ENCODE measurements around the gene ADISSP. TPM values are rescaled to one million over a fixed set of nuclear protein-coding genes. Genes with fewer than 3 reads are reported as not detected.
A peak's percentile ranks its signal among the peaks of the same experiment; 100 is the strongest.

The ADISSP gene
- total RNA-seq, 2 experiments from 2014 or later: 47.9 to 50.4 TPM

GRCh38 chr20:3749689-3750531 lies 17.6 kb downstream of the ADISSP start:
- Mint-ChIP-seq H3K4me3 (no peak overlapping the region), H3K36me3 (ENCODE audit: low read depth) (peaks cover 1% of the 10 kb centered on the region), H3K27ac (no peak overlapping the region), H3K9me3 (no peaks in the 10 kb centered on the region), H3K27me3 (ENCODE audit: low read depth) (peaks cover 4% of the 10 kb centered on the region), H3K4me1 (ENCODE audit: low read depth) (peaks cover 13% of the 10 kb centered on the region)
- peak; percentile 41 for DNase-seq
- CTCF ChIA-PET: interaction anchor here (0.9 to 1.9 kb wide), 9 partner anchors 9 to 186 kb away, joined by 3 to 9 read pairs (median 3); no protein-coding TSS in a partner anchor
- intact Hi-C loops (cut with micrococcal nuclease): no loop called here

DNA sequence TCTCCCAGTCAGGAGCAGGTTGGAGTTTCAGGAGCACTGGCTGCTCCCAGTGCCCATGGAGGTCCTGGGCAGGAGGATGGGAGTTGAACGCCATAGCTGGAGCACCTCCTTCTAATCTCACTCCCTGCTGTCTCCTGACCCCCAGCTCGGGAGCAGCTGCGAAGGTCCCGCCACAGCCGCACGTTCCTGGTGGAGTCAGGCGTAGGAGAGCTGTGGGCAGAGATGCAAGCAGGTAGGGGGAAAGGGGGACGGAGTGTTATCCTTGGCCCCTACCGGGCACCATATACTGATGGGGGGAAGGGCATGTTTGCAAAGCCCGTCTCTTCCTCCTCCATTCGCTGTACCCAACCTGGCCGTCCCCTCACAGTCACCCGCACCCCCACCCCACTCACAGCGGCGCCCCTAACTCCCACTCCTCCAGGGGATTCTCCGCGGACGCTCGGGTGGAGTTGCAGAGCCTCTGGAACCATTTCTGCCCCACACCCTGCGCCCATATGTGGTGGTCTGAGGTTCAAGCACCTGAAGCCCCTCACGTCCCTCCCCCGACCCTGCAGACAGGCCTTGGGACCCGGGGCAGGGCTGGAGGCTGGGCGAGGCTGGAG lies 18.4 kb downstream of the ADISSP start:
- Mint-ChIP-seq H3K27ac (no peak overlapping the region), H3K9me3 (no peaks in the 10 kb centered on the region), H3K4me3 (no peak overlapping the region), H3K36me3 (ENCODE audit: low read depth) (peaks cover 1% of the 10 kb centered on the region), H3K27me3 (ENCODE audit: low read depth) (peaks cover 4% of the 10 kb centered on the region), H3K4me1 (ENCODE audit: low read depth) (peaks cover 17% of the 10 kb centered on the region)
- no peak for DNase-seq
- CTCF ChIA-PET: interaction anchor here (1.1 to 1.6 kb wide), 5 partner anchors 13 to 106 kb away, joined by 3 to 6 read pairs (median 3); no protein-coding TSS in a partner anchor
- intact Hi-C loops (cut with micrococcal nuclease): no loop called here

- Mint-ChIP-seq H3K9me3 (no peaks in the 10 kb centered on the region), H3K27ac (no peak overlapping the region), H3K4me3 (no peak overlapping the region), H3K4me1 (ENCODE audit: low read depth) (peaks cover 17% of the 10 kb centered on the region), H3K27me3 (ENCODE audit: low read depth) (peaks cover 4% of the 10 kb centered on the region), H3K36me3 (ENCODE audit: low read depth) (peaks cover 1% of the 10 kb centered on the region)
- no peak for DNase-seq
- intact Hi-C loops (cut with micrococcal nuclease): no loop called here
- CTCF ChIA-PET: interaction anchor here (0.7 to 1.6 kb wide), 4 partner anchors 10 to 107 kb away, joined by 3 to 6 read pairs (median 4); no protein-coding TSS in a partner anchor
Measured at GRCh38 chr20:3748073-3748472, 19.5 kb downstream of the ADISSP start.

GRCh38 chr20:3747471-3747870 lies 20.1 kb downstream of the ADISSP start:
- no peak for DNase-seq
- CTCF ChIA-PET: interaction anchor here (0.9 to 1.1 kb wide), 2 partner anchors 10 to 37 kb away, joined by 3 to 6 read pairs; no protein-coding TSS in a partner anchor
- Mint-ChIP-seq H3K4me1 (ENCODE audit: low read depth) (peaks cover 15% of the 10 kb centered on the region), H3K27ac (no peak overlapping the region), H3K9me3 (no peaks in the 10 kb centered on the region), H3K27me3 (ENCODE audit: low read depth) (peaks cover 4% of the 10 kb centered on the region), H3K36me3 (ENCODE audit: low read depth) (peaks cover 1% of the 10 kb centered on the region), H3K4me3 (no peak overlapping the region)
- intact Hi-C loops (cut with micrococcal nuclease): no loop called here

GRCh38 chr20:3745686-3746173 lies 21.8 kb downstream of the ADISSP start:
- peaks cover 4% of the 10 kb centered on the region for H3K27me3 Mint-ChIP-seq (ENCODE audit: low read depth)
- DNase-seq: no peak
- CTCF ChIA-PET: interaction anchor here (0.6 to 1.4 kb wide), 5 partner anchors 12 to 492 kb away, joined by 3 to 5 read pairs (median 4); partner anchors contain the start of gene ADISSP
- no peaks in the 10 kb centered on the region for H3K36me3 Mint-ChIP-seq (ENCODE audit: low read depth)
- no peak overlapping the region for H3K4me3 Mint-ChIP-seq
- peaks cover 9% of the 10 kb centered on the region for H3K4me1 Mint-ChIP-seq (ENCODE audit: low read depth)
- intact Hi-C loops (cut with micrococcal nuclease): no loop called here
- H3K27ac Mint-ChIP-seq: no peak overlapping the region
- H3K9me3 Mint-ChIP-seq: no peaks in the 10 kb centered on the region

DNA sequence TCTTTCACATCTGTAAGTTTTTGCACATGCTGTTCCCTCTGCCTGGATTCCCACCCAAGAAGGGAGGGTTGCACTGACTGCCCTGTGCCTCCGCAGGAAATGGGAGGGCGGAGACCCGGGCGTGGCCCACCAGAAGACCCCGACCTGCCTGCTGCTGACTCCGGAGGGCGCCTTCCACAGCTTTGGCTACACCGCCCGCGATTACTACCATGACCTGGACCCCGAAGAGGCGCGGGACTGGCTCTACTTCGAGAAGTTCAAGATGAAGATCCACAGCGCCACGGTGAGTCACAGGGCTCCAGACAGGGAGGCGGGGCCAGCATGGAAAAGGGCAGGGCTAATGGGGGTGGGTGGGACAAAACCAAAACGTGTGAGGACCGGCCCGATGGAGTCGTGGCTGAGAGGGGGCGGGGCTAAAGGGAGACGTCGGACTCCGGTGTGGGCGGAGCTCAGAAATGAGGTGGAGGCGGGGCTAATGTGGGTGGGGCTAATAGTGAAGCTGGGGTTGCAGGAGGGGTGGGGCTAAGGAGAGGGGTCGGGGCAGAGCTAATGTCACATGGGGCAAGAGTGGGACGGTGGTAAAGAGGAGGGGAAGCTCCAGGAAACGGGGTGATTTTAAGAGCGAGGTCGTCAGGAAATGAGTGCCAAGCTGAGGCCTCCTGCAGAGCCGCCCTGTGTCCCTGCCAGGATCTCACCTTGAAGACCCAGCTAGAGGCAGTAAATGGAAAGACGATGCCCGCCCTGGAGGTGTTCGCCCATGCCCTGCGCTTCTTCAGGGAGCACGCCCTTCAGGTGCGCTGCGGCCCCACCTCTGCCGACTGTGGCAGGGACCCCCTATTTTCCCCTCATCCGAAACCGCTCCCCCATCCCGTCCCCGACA lies 22.5 kb downstream of the ADISSP start:
- CTCF ChIA-PET: interaction anchor here (0.6 to 1.4 kb wide), 4 partner anchors 23 to 492 kb away, joined by 3 to 5 read pairs (median 4); partner anchors contain the start of gene ADISSP
- peak; percentile 81 for DNase-seq
- Mint-ChIP-seq H3K36me3 (ENCODE audit: low read depth) (no peaks in the 10 kb centered on the region), H3K27me3 (ENCODE audit: low read depth) (peaks cover 4% of the 10 kb centered on the region), H3K4me3 (peak overlapping the region; percentile 52), H3K4me1 (ENCODE audit: low read depth) (peaks cover 9% of the 10 kb centered on the region), H3K9me3 (no peaks in the 10 kb centered on the region), H3K27ac (no peak overlapping the region)
- intact Hi-C loops (cut with micrococcal nuclease): no loop called here

GRCh38 chr20:3744037-3744436 lies 23.5 kb downstream of the ADISSP start:
- Mint-ChIP-seq H3K27ac (no peak overlapping the region), H3K9me3 (no peaks in the 10 kb centered on the region), H3K4me1 (ENCODE audit: low read depth) (peaks cover 9% of the 10 kb centered on the region), H3K36me3 (ENCODE audit: low read depth) (no peaks in the 10 kb centered on the region), H3K4me3 (no peak overlapping the region), H3K27me3 (ENCODE audit: low read depth) (peaks cover 4% of the 10 kb centered on the region)
- no peak for DNase-seq
- intact Hi-C loops (cut with micrococcal nuclease): no loop called here
- CTCF ChIA-PET: interaction anchor here (1.0 kb wide), 1 partner anchor 49 kb away, joined by 9 read pairs; no protein-coding TSS in a partner anchor

GRCh38 chr20:3743251-3743650 lies 24.3 kb downstream of the ADISSP start:
- DNase-seq: no peak
- Mint-ChIP-seq H3K36me3 (ENCODE audit: low read depth) (no peaks in the 10 kb centered on the region), H3K4me3 (no peak overlapping the region), H3K4me1 (ENCODE audit: low read depth) (peaks cover 9% of the 10 kb centered on the region), H3K27me3 (ENCODE audit: low read depth) (peaks cover 4% of the 10 kb centered on the region), H3K9me3 (no peaks in the 10 kb centered on the region), H3K27ac (no peak overlapping the region)
- CTCF ChIA-PET: interaction anchor here (1.0 kb wide), 2 partner anchors 32 to 48 kb away, joined by 3 to 9 read pairs; no protein-coding TSS in a partner anchor
- intact Hi-C loops (cut with micrococcal nuclease): no loop called here

GRCh38 chr20:3741836-3742458 lies 25.6 kb downstream of the ADISSP start:
- no peak for DNase-seq
- H3K36me3 Mint-ChIP-seq (ENCODE audit: low read depth): no peaks in the 10 kb centered on the region
- no peak overlapping the region for H3K27ac Mint-ChIP-seq
- no peaks in the 10 kb centered on the region for H3K9me3 Mint-ChIP-seq
- peaks cover 4% of the 10 kb centered on the region for H3K27me3 Mint-ChIP-seq (ENCODE audit: low read depth)
- H3K4me3 Mint-ChIP-seq: no peak overlapping the region
- peaks cover 9% of the 10 kb centered on the region for H3K4me1 Mint-ChIP-seq (ENCODE audit: low read depth)
- CTCF ChIA-PET: interaction anchor here (0.6 to 2.1 kb wide), 6 partner anchors 9 to 128 kb away, joined by 3 to 9 read pairs (median 3); partner anchors contain the start of gene SIGLEC1
- intact Hi-C loops (cut with micrococcal nuclease): no loop called here

GRCh38 chr20:3740615-3741301 lies 26.8 kb downstream of the ADISSP start:
- no peak for DNase-seq
- Mint-ChIP-seq H3K36me3 (ENCODE audit: low read depth) (no peaks in the 10 kb centered on the region), H3K9me3 (no peaks in the 10 kb centered on the region), H3K4me1 (ENCODE audit: low read depth) (peaks cover 9% of the 10 kb centered on the region), H3K27ac (no peak overlapping the region), H3K27me3 (ENCODE audit: low read depth) (no peaks in the 10 kb centered on the region), H3K4me3 (no peak overlapping the region)
- CTCF ChIA-PET: interaction anchor here (0.6 to 2.1 kb wide), 7 partner anchors 10 to 127 kb away, joined by 3 to 9 read pairs (median 3); partner anchors contain the start of gene SIGLEC1
- intact Hi-C loops (cut with micrococcal nuclease): no loop called here

All from activated naive CD4-positive, alpha-beta T cell treated with anti-CD3 and anti-CD28 coated beads for 36 hours (primary cell).